B cell (primary cell): Measurements from ENCODE around the gene THRB. TPM values are rescaled to one million over a fixed set of nuclear protein-coding genes. Genes with fewer than 3 reads are reported as not detected.

ENCODE experiments used
- ATAC-seq: fragments of 200-7000 bp; cut with Tn5 transposase; one replicate; pipeline ENCODE4 v1.10.0; 2021; ENCODE audit warnings: low read depth, mild to moderate bottlenecking, moderate number of reproducible peaks, moderate library complexity
- CTCF ChIA-PET: fragments of 350-600 bp; sonication (Branson Sonifier 250); formaldehyde crosslinking; loops from one replicate; lab custom pipeline; 2021; ENCODE audit warnings: antibody characterized with exemption, inconsistent platforms; lab: Charles Lee
- POLR2A ChIA-PET: fragments of 350-600 bp; sonication (Branson Sonifier 250); formaldehyde crosslinking; loops from one replicate; lab custom pipeline; 2021; ENCODE audit warnings: antibody characterized with exemption; lab: Charles Lee
- DNase-seq: peaks from one replicate; pipeline ENCODE4 v3.0.0; 2013
- H2AFZ ChIP-seq: 2 replicates; pipeline ENCODE4 v1.6.1; 2012; ENCODE audit warnings: mild to moderate bottlenecking, low read depth, low read length; ENCODE audit not compliant: insufficient read depth, poor library complexity, severe bottlenecking
- H3K27ac ChIP-seq, 2 donors: 1 replicate in 1 of 2; 2 replicates in 1 of 2; pipeline ENCODE4 v1.5.1; 2012 to 2013; ENCODE audit warnings: low read length in 2 of 2, mild to moderate bottlenecking in 2 of 2, moderate library complexity in 1 of 2
- H3K27me3 ChIP-seq, 4 experiments: fragments of 200-600 bp in 1 of 4; sonication (generic) in 1 of 4; replicated peaks in 1 of 4; 1 replicate in 2 of 4; 2 replicates in 2 of 4; pipeline versions ENCODE4 v1.6.1 to v1.7.0; 2013 to 2016; ENCODE audit warnings: low read length in 3 of 4, mild to moderate bottlenecking in 2 of 4, mixed read lengths in 1 of 4, moderate library complexity in 1 of 4; ENCODE audit not compliant: insufficient read depth in 4 of 4, control insufficient read depth in 3 of 4; ENCODE audit errors: control extremely low read depth in 1 of 4
- H3K36me3 ChIP-seq, 2 experiments: replicated peaks in 1 of 2; 1 replicate in 1 of 2; 2 replicates in 1 of 2; pipeline versions ENCODE4 v1.6.1 to v1.7.1; 2013; ENCODE audit warnings: low read length in 1 of 2; ENCODE audit not compliant: insufficient read depth in 2 of 2, control insufficient read depth in 1 of 2; ENCODE audit errors: control extremely low read depth in 1 of 2, extremely low read depth in 1 of 2
- H3K4me1 ChIP-seq, 2 donors: fragments of 200-600 bp in 1 of 2; sonication (generic) in 1 of 2; 1 replicate in 1 of 2; 2 replicates in 1 of 2; pipeline versions ENCODE4 v1.5.1 to v1.6.1; 2013 to 2017; ENCODE audit warnings: low read length in 2 of 2; ENCODE audit not compliant: control insufficient read depth in 2 of 2, insufficient read depth in 2 of 2
- H3K4me2 ChIP-seq: replicated peaks from 2 replicates; pipeline ENCODE3; 2012; ENCODE audit warnings: mild to moderate bottlenecking, low read depth, low read length; ENCODE audit not compliant: poor library complexity, severe bottlenecking
- H3K4me3 ChIP-seq, 5 experiments: fragments of 200-600 bp in 1 of 5; sonication (generic) in 1 of 5; 1 replicate in 3 of 5; 2 replicates in 2 of 5; pipeline versions ENCODE4 v1.5.1 to v1.7.0; 2011 to 2016; ENCODE audit warnings: low read length in 4 of 5, mild to moderate bottlenecking in 4 of 5, low read depth in 2 of 5, control low read depth in 1 of 5, moderate library complexity in 1 of 5; ENCODE audit not compliant: insufficient read depth in 1 of 5; ENCODE audit errors: control extremely low read depth in 1 of 5, extremely low read depth in 1 of 5
- H3K79me2 ChIP-seq: fragments of 200-600 bp; sonication (generic); one replicate; pipeline ENCODE4 v1.6.0; 2016; ENCODE audit warnings: low read length; ENCODE audit not compliant: control insufficient read depth, insufficient read depth
- H3K9ac ChIP-seq: fragments of 200-600 bp; sonication (generic); 2 replicates; pipeline ENCODE4 v1.6.1; 2017; ENCODE audit warnings: mild to moderate bottlenecking, low read length, moderate library complexity
- H3K9me3 ChIP-seq, 3 donors: one replicate each; pipeline versions ENCODE4 v1.6.1 to v1.7.1; 2013; ENCODE audit warnings: low read length in 2 of 3; ENCODE audit not compliant: control insufficient read depth in 2 of 3, insufficient read depth in 1 of 3; ENCODE audit errors: control extremely low read depth in 1 of 3
- H4K20me1 ChIP-seq: 2 replicates; pipeline ENCODE4 v1.6.0; 2012; ENCODE audit warnings: mild to moderate bottlenecking, low read length; ENCODE audit not compliant: insufficient read depth, control insufficient read depth, poor library complexity, severe bottlenecking
- H3K27ac Mint-ChIP-seq: one replicate; pipeline ENCODE4 v1.8.0; 2021; ENCODE audit warnings: mixed read lengths
- H3K27me3 Mint-ChIP-seq: one replicate; pipeline ENCODE4 v1.8.0; 2021; ENCODE audit warnings: mixed read lengths
- H3K4me1 Mint-ChIP-seq: one replicate; pipeline ENCODE4 v1.8.0; 2021; ENCODE audit warnings: mixed read lengths
- H3K4me3 Mint-ChIP-seq: one replicate; pipeline ENCODE4 v1.8.0; 2021; ENCODE audit warnings: mixed read lengths
- H3K9me3 Mint-ChIP-seq: one replicate; pipeline ENCODE4 v1.8.0; 2022; ENCODE audit warnings: mixed read lengths; ENCODE audit not compliant: insufficient read depth
- CTCF ChIP-seq: fragments of 200-600 bp; IDR thresholded peaks from one replicate; pipeline ENCODE4 v1.8.0; 2022; ENCODE audit warnings: antibody characterized with exemption, mild to moderate bottlenecking
- EZH2 ChIP-seq: IDR thresholded peaks from 2 replicates; pipeline ENCODE4 v1.6.1; 2012; ENCODE audit warnings: borderline replicate concordance, low read depth, mild to moderate bottlenecking, moderate library complexity, low read length; ENCODE audit not compliant: insufficient read depth, poor library complexity, severe bottlenecking
- intact Hi-C: fragments of 100-400 bp; cut with micrococcal nuclease; formaldehyde crosslinking; loops from one replicate; pipeline ENCODE4 v1.10.0; 2022
- polyA plus RNA-seq: library from polyadenylated mRNA; depleted of rRNA; stranded (reverse); fragments of >200 nt; gene quantifications from 2 replicates; pipeline ENCODE4 v1.2.3, GENCODE V29; 2012
- total RNA-seq, 2 donors: library from RNA; stranded (reverse); fragments of 120-200 nt in 1 of 2; gene quantifications; 1 replicate in 1 of 2; 2 replicates in 1 of 2; pipeline versions ENCODE4 v1.2.3 to v1.2.4, GENCODE V29; 2013 to 2022

Gene THRB
- total and polyA plus RNA-seq, 2 donors (not counting 1 experiment from before 2014, with no cell fraction given) = 0.86 to 1.8 TPM

- ChIA-PET POLR2A (no interaction called here), CTCF (interaction anchor here (0.9 kb wide), 1 partner anchor 11 kb away, joined by 3 read pairs; no protein-coding TSS in a partner anchor)
- no peak overlapping the region for H3K27ac Mint-ChIP-seq
Observed at GRCh38 chr3:24196526-24196925, 298.1 kb downstream of the THRB start.

More at GRCh38 chr3:24196526-24196925, 298.1 kb downstream of the THRB start:
- intact Hi-C loops = no loop called here
- no peak overlapping the region for H3K9ac ChIP-seq
- no peak overlapping the region for H3K4me3 ChIP-seq
- H3K27me3 ChIP-seq = no peaks in the 10 kb centered on the region
- H3K4me1 ChIP-seq = no peaks in the 10 kb centered on the region
- no peaks in the 10 kb centered on the region for H3K79me2 ChIP-seq
- H3K4me1 Mint-ChIP-seq = no peaks in the 10 kb centered on the region
- DNase-seq = no peak
- no peak for ATAC-seq
- no peaks in the 10 kb centered on the region for H3K9me3 Mint-ChIP-seq
- H3K4me3 Mint-ChIP-seq = no peak overlapping the region
- peaks cover 10% of the 10 kb centered on the region for H3K27me3 Mint-ChIP-seq
- H3K36me3 ChIP-seq = no peaks in the 10 kb centered on the region
- H3K4me2 ChIP-seq = no peak overlapping the region
- no peaks in the 10 kb centered on the region for H4K20me1 ChIP-seq
- no peak overlapping the region for H2AFZ ChIP-seq
- no peak for TF ChIP-seq EZH2
- no peak for TF ChIP-seq CTCF
- H3K27ac ChIP-seq = no peak overlapping the region
- no peaks in the 10 kb centered on the region for H3K9me3 ChIP-seq
